ENCODE data around the gene C17orf78.
"Not testable (repeated sequence)": the region's sequence is repeated elsewhere in the genome, so short reads cannot be mapped to it uniquely, and the experiment has no call there.

The C17orf78 gene

DNA sequence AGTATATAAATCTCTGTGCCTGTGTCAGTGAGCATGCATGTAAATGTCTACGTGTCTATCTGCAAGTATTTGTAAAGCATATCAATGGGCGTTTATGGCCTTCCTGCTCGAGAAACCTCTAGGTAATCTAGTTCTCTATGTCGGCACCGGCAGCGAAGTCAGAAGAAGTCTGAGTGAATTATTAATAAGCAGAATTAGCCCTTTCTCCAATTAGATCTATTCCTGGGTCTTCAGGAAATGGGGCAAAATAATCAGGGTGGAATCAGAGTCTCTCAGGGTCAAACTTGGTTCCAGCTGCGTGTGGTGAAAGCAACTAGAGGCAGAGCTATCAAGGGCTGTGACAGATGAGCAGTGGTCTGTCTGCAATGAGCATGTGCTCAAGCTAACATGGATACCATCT is at the start of gene C17orf78:
Gene C17orf78 (plus strand): TSS at position 280 of the 400 bp plus-strand sequence. CDS start 108 bp downstream, at position 388.
- H3K4me3 ChIP-seq (replicated peaks in 1 of 2; ENCODE audit: low read depth in 2 of 2, low read length in 2 of 2) = no peak within 1 kb of the TSS
- DNase-seq (ENCODE audit: low read depth in 2 of 2) = no peak
- TF ChIP-seq, protein P1, sequence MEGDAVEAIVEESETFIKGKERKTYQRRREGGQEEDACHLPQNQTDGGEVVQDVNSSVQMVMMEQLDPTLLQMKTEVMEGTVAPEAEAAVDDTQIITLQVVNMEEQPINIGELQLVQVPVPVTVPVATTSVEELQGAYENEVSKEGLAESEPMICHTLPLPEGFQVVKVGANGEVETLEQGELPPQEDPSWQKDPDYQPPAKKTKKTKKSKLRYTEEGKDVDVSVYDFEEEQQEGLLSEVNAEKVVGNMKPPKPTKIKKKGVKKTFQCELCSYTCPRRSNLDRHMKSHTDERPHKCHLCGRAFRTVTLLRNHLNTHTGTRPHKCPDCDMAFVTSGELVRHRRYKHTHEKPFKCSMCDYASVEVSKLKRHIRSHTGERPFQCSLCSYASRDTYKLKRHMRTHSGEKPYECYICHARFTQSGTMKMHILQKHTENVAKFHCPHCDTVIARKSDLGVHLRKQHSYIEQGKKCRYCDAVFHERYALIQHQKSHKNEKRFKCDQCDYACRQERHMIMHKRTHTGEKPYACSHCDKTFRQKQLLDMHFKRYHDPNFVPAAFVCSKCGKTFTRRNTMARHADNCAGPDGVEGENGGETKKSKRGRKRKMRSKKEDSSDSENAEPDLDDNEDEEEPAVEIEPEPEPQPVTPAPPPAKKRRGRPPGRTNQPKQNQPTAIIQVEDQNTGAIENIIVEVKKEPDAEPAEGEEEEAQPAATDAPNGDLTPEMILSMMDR (IDR thresholded peaks at IDR 0.05; ENCODE audit: low read depth, low read length) = no peak

DNA sequence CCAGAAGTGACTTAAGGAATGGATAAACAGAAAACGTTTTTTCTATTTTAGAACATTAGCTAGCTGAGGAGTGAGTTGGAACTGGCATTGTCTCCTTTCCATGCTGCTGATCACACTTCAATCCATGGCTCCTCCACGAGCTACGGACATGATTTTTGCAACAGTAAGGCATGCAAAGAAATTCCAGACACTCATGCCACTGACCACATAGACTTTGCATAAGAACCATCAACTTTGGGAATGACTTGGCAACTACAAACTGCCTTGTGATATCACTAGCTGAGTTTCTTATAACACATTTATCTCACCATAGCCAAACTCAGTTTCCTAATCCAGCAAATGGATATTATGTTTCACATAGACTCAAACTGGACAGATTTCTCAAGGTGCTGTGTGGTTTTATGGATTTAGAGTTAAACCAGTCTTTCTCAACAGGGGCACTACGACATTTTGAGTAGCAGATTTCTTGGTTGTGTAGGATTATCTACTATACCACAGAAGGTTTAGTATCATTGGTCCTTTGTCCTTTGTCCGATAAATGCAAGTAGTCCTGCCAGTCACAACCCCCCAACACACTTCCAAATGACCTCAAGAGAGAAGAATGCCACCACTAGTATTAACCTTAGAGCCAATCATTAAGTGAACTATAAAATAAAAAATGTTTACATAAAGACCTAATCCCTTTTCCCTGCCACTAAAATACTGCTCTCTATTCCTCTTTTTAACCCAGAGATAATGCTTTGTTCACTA is 48.3 kb upstream of the C17orf78 start:
- peak; percentile 72 to 90 for DNase-seq (ENCODE audit: low read depth in 2 of 2)
- TF ChIP-seq, protein P1 (IDR thresholded peaks at IDR 0.05; ENCODE audit: low read depth, low read length) = no peak
- H3K4me3 ChIP-seq (replicated peaks in 1 of 2; ENCODE audit: low read depth in 2 of 2, low read length in 2 of 2) = no peak overlapping the region

DNA sequence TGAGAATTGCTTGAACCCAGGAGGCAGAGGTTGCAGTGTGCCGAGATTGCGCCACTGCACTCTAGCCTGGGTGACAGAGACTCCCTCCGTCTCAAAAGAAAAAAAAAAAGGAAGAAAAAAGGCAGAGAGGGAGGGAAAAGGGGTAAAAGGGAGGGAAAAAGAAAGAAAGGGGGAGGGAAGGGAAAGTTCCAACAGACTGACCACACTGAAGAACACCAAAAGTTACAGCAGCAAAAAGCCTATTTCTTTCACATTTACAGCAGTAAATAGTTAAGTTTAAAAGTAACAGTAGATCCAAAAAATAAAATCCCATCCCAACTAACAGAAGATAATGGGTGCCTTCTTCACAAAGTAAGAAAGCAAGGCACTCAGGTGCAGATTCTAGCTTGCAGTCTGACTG is 36.9 kb upstream of the C17orf78 start:
- TF ChIP-seq, protein P1 (IDR thresholded peaks at IDR 0.05; ENCODE audit: low read depth, low read length) = no peak
- H3K4me3 ChIP-seq (replicated peaks in 1 of 2; ENCODE audit: low read depth in 2 of 2, low read length in 2 of 2) = no peak overlapping the region
- DNase-seq (ENCODE audit: low read depth in 2 of 2) = no peak

DNA sequence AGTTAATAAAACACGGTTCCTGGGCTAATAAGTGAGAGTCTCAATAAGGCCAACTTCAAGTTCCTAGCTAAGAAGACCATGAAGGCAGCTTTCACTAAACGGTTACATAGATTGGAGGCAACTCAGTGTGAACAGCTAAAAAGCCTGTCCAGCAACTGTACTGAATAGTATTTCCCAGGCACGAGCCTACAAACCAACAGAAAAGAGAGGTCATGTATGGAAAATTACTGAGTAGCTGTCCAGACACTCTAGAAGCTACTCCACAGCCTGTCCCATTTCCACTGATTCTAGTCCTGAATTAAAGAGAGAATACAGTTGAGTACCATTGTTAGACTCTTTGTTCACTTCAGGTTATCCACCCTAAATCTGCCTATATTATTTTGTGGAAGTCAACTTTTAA is 36.5 kb upstream of the C17orf78 start:
- peak in 1 of 2 donors; percentile 14 for DNase-seq (ENCODE audit: low read depth in 2 of 2)
- H3K4me3 ChIP-seq (replicated peaks in 1 of 2; ENCODE audit: low read depth in 2 of 2, low read length in 2 of 2) = no peak overlapping the region
- TF ChIP-seq, protein P1 (IDR thresholded peaks at IDR 0.05; ENCODE audit: low read depth, low read length) = no peak

DNA sequence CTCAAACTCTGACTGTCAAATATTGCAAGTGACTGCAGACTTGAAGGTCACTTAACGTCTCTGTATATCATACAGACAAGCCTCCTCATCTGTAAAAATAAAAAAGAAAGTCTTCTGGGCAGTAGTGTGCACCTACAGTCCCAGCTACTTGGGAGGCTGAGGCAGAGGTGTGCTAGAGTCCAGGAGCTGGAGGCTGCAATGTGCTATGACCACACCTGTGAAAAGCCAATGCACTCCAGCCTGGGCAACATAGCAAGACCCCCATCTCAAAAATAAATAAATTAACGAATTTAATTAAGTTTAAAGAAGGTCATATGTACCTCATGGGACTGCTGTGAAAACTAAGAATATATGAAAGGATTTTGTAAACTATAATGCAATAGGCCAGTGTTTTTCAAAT is 35.0 kb upstream of the C17orf78 start:
- no peak for DNase-seq (ENCODE audit: low read depth in 2 of 2)
- TF ChIP-seq, protein P1 (IDR thresholded peaks at IDR 0.05; ENCODE audit: low read depth, low read length) = no peak
- no peak overlapping the region for H3K4me3 ChIP-seq (replicated peaks in 1 of 2; ENCODE audit: low read depth in 2 of 2, low read length in 2 of 2)

DNA sequence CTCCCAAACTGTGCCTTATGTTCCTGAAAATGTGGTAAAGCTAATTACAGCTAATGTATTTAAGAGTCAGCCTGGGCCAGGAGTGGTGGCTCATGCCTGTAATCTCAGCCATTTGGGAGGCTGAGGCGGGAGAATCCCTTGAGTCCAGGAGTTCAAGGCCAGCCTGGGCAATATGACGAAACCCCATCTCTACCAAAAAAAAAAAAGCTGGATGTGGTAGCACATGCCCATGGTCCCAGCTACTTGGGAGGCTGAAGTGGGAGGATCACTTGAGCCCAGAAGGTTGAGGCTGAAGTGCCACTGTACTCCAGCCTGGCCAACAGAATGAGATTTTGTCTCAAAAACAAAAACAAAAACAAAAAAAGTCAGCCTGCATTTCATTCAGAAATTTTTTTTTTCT is 33.2 kb upstream of the C17orf78 start:
- no peak overlapping the region for H3K4me3 ChIP-seq (replicated peaks in 1 of 2; ENCODE audit: low read depth in 2 of 2, low read length in 2 of 2)
- DNase-seq (ENCODE audit: low read depth in 2 of 2) = no peak
- TF ChIP-seq, protein P1 (IDR thresholded peaks at IDR 0.05; ENCODE audit: low read depth, low read length) = no peak

DNA sequence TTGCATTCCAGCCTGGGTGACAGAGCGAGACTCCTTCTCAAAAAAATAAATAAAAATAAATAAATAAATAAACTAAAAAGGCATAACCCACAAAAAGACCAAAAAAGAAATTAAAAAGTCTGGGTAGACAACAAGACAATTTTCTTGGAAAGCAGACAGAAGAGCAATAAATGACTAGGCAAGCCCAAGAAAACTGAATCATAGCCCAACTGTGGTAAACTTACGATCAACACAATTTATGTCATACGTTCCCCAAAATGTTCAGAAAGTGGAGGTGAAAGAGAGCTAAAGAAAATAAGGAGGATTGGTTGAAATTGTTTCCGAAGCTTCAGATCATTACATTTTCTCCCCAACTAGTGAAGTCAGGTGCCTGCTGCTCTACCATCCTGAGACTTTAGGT is 31.3 kb upstream of the C17orf78 start:
- no peak overlapping the region for H3K4me3 ChIP-seq (replicated peaks in 1 of 2; ENCODE audit: low read depth in 2 of 2, low read length in 2 of 2)
- TF ChIP-seq, protein P1 (IDR thresholded peaks at IDR 0.05; ENCODE audit: low read depth, low read length) = no peak
- DNase-seq (ENCODE audit: low read depth in 2 of 2) = no peak

DNA sequence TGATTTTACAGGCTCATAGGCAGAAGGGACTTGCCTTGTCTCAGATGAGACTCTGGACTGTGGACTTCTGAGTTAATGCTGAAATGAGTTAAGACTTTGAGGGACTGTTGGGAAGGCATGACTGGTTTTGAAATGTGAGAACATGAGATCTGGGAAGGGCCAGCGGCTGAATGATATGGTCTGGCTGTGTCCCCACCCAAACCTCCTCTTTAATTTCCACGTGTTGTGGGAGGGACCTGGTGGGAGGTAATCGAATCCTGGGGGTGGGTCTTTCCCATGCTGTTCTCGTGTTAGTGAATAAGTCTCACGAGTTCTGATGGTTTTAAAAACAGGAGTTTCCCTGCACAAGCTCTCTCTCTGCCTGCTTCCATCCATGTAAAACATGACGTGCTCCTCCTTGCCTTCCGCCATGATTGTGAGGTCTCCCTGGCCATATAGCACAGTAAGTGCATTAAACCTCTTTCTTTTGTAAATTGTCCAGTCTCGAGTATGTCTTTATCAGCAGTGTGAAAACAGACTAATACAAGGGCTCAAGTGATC is 28.9 kb upstream of the C17orf78 start:
- DNase-seq (ENCODE audit: low read depth in 2 of 2); H3K4me3 ChIP-seq (replicated peaks in 1 of 2; ENCODE audit: low read depth in 2 of 2, low read length in 2 of 2): not testable (repeated sequence)

DNA sequence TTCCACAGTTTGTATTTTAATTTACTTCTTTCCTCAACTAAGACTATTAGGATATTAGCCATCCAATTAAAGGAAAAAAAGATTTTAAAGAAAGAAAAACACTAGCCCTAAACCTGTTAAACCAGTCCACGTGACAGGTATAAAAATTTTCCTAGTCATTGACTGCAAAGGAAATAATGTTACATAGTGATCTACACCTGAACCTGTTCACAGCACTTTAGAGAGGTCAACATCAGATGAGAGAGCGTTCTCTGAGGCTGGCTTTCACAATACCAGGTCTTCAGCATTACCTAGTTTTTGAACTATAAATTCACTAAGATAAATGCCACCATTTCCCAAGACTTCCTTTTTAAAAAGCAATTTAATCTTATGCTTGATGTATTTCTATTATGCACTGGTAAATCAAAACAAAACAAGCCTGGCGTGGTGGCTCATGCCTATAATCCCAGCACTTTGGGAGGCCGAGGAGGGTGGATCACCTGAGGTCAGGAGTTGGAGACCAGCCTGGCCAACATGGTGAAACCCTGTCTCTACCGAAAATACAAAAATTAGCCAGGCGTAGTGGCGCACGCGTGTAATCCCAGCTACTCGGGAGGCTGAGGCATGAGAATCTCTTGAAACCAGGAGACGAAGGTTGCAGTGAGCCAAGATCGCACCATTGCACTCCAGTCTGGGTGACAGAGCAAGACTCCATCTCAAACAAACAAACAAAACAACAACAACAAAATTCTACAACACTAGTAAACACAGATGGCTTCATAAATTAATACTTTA is 18.8 kb upstream of the C17orf78 start:
- not testable (repeated sequence) for DNase-seq (ENCODE audit: low read depth in 2 of 2); H3K4me3 ChIP-seq (replicated peaks in 1 of 2; ENCODE audit: low read depth in 2 of 2, low read length in 2 of 2)
